Activated CD4-positive, alpha-beta T cell treated with anti-CD3 and anti-CD28 coated beads for 1 hour (primary cell): Measurements from ENCODE around the gene FAM110A.
A peak's percentile ranks its signal among the peaks of the same experiment; 100 is the strongest.
"Not testable (repeated sequence)": the region's sequence is repeated elsewhere in the genome, so short reads cannot be mapped to it uniquely, and the experiment has no call there.

ENCODE experiments used
- DNase-seq: peaks from one replicate; pipeline ENCODE4 v3.0.0-alpha.2; 2020

FAM110A gene

GRCh38 chr20:824490-824889, 9.0 kb upstream of the FAM110A start:
- DNase-seq = no peak

DNA sequence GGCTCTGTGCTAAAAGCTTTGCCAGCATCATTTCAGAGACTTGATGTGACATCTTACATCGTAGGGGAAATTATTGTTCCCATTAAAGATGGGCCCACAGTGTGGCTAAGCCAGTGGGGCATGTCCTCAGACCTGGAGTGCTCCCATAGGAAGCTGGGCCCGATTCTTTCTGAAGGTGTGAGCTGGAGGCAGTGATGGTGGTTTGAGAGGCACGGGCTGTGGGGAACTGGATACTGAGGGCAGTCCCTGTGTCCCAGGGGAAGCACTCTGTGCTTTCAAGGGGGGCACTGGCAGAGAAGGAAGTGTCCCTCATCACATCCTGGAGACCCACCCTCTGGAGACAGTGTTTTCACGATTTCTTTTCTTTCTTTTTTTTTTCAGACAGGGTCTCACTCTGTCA, 8.6 kb upstream of the FAM110A start:
- no peak for DNase-seq

GRCh38 chr20:825710-826421, 7.6 kb upstream of the FAM110A start:
- DNase-seq = no peak

GRCh38 chr20:826695-827323, 6.7 kb upstream of the FAM110A start:
- DNase-seq = no peak

DNA sequence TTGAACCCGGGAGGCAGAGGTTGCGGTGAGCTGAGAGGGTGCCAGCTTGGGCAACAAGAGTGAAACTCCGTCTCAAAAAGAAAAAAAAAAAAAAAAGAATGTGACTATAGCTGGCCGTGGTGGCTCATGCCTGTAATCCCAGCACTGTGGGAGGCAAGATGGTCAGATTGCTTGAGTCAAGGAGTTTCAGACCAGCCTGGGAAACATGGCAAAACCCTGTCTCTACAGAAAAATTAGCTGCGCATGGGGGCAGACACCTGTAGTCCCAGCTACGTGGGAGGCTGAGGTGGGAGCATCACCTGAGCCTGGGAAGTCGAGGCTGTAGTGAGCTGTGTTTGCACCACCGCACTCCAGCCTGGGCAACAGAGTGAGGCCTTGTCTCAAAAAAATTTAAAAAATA, 5.5 kb upstream of the FAM110A start:
- not testable (repeated sequence) for DNase-seq

- no peak for DNase-seq
Measured at GRCh38 chr20:828987-829386, 4.5 kb upstream of the FAM110A start.

GRCh38 chr20:829551-829950, 4.0 kb upstream of the FAM110A start:
- DNase-seq = no peak

DNA sequence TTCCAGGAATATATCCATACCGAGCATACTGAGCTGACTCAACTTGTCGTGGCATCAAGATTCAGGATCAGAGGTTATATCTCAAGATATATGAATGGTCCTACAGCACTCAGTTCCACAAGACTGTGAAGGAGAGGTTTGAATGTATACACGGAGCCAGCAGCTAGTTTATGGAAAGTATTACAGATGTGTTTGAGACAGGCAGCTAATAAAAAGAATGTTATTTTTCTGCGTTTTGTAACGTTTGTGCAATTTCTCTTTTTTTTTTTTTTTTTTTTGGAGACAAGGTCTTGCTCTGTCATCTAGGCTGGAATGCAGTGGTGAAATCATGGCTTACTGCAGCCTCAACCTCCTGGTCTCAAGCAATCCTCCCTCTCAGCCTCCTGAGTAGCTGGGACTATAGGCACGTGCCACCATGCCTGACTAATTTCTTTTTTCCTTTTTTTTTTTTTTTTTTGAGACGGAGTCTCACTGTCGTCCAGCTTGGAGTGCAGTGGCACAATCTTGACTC, 3.4 kb upstream of the FAM110A start:
- DNase-seq = no peak

GRCh38 chr20:831251-831650, 2.3 kb upstream of the FAM110A start:
- no peak for DNase-seq

GRCh38 chr20:831956-832355, 1.6 kb upstream of the FAM110A start:
- DNase-seq = no peak

GRCh38 chr20:833121-833449, 430 bp upstream of the FAM110A start:
- no peak for DNase-seq

- DNase-seq = no peak
Measured at GRCh38 chr20:834151-834746, 734 bp downstream of the FAM110A start.

DNA sequence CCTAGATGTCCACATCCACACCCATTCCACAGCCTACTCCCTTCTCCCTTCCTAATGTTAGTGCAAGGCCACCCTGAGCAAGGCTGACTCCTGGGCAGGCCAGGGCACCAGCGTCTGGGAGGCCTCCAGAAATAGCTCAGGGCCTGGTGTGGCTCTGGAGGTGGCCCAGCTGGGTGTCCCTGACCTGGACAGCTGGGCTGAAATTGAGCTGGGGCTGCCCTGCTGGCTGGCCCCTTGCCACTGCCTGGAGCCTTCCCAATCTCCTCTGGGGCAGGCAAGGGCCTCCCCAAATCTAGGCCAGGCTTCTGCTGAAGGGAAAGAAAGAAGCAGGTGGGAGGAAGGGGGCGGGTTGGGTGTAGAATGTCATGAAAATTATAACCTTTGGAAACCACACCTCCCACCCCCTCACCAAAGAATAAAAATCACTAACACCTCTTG, 2.1 kb downstream of the FAM110A start:
- DNase-seq = no peak

- no peak for DNase-seq
Measured at GRCh38 chr20:836190-836589, 2.7 kb downstream of the FAM110A start.

DNA sequence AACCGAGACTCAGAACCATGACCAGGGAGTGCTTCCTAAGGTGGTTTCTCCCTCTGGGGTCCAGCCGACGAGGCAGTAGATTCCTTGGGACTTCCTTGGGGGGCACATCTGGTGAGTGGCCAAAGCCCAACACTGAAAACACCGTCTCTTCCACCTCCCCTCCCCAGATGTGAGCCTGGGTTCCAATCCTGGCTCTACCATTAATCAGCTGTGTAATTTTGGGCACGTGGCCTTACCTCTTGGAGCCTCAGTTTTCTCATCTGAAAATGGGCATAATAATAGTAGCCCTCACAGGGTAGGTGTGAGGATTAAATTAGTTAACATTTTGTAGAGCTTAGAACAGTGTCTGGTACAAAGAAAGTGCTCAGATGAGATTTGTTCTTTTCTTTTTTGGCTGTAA, 5.5 kb downstream of the FAM110A start:
- no peak for DNase-seq

DNA sequence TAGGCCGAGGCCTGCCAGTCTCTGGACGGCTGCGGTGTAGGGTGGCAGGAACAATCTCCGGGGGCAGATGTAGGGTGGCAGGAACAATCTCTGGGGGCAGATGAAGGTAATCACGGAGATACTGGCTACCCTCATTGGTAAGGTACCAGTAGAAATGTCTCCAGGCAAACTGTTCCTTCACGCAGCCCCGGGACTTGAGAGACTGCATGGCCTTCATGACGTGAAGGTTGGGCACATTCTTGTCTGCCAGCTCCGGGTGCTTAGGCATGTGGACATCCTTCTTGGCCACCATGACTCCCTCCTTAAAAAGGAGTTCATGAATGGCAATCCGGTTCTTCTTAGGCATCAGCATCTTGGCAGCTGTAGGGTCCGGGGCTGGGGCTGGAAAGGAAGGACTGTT, 6.1 kb downstream of the FAM110A start:
- no peak for DNase-seq

DNA sequence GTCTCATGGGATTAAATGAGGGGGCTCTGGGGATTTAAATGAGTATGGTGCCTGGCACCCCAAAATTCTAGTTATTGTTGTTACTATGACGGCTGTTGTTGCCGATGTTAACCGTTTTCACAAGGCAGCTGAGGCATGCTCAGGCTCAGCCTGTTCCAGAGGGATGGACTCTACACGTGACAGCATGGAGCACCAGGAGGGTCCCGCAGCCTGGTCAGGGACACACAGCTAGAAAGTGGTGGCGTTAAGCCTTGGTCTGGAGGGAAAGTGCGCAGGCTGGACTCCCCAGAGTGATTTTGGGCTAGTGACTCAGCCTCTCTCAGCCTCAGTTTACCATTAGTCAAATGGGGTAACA, 7.0 kb downstream of the FAM110A start:
- DNase-seq = no peak

DNA sequence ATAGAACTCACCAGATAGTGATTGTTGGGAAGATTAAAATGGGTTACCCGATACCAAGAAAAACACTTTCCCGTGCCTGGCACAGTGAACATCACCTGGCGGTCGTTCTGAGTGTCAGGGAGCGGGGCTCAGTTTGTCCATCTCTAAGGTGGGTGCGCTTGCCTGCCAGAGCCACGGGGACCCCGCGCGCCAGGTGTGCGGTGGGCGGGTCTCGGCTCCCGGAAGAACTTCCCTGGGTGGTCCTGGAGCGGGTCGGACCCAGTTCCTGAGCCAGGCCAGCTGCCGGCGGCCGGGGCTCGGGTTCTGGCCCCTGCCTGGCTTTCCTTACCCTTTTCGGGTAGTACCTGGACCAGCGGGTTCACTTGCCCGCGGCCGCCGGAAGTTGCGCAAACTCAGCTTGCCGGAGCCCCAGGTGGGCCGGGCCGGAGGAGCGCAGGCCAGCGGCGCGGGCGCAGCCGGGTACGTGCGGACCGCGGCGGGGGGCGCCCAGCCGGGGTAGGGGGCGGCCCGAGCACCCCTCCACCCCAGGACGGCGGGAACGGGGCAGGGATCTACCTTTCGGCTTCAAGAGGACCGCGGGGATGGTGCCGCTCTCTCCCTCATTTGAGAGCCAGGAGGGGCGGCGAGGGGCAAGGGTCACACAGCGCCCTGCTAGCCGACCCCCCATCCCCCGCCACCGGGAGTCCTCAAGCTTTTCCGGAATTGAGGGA, 7.5 kb downstream of the FAM110A start:
- no peak for DNase-seq

GRCh38 chr20:841568-842546, 8.3 kb downstream of the FAM110A start:
- no peak for DNase-seq

GRCh38 chr20:842547-842940, 9.0 kb downstream of the FAM110A start:
- no peak for DNase-seq

GRCh38 chr20:843912-844311, 10.4 kb downstream of the FAM110A start:
- no peak for DNase-seq

GRCh38 chr20:844473-845225, 11.1 kb downstream of the FAM110A start:
- DNase-seq = peak; percentile 84
